Measurements from ENCODE around the gene ABHD17C. TPM values are rescaled to one million over a fixed set of nuclear protein-coding genes. Genes with fewer than 3 reads are reported as not detected.

Gene ABHD17C
- total and polyA plus RNA-seq, 2 donors (not counting 3 experiments of a cell fraction or from before 2014, with no cell fraction given) = 5.9 to 10.9 TPM

DNA sequence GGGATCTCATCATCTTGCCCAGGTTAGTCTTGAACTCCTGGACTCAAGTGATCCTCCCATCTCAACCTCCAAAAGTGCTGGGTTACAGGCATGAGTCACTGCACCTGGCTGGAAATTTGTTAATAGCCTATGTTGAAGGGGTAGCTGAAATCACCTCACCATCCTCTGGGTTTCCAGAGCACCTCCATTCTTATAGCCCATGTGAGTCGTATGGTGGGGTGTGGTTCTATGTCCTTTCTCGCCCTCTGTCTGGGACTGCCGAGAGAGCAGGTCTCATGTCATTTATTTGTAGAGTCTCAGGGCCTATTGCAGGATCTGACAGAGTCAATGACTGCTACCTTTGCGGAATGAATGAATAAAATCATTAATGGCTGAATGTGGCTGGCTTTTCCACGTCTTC lies 105.0 kb downstream of the ABHD17C start:
- TF ChIP-seq FOS (IDR thresholded peaks at IDR 0.05; ENCODE audit: borderline replicate concordance, insufficient read depth, low read length) (no peak), POLR2AphosphoS5 (IDR thresholded peaks at IDR 0.05; ENCODE audit: insufficient read depth, low read depth, low read length) (no peak), EZH2 (IDR thresholded peaks at IDR 0.05; ENCODE audit: borderline replicate concordance, low read depth, low read length, severe bottlenecking) (no peak), JUN (IDR thresholded peaks at IDR 0.05; ENCODE audit: borderline replicate concordance, insufficient read depth, insufficient read length, low read depth) (no peak), GATA2 (IDR thresholded peaks at IDR 0.05; ENCODE audit: insufficient read depth, insufficient read length, low read depth, low read length) (no peak), POLR2A (IDR thresholded peaks at IDR 0.05; ENCODE audit: low read depth, low read length) (no peak), MYC (IDR thresholded peaks at IDR 0.05; ENCODE audit: low read depth, low read length) (no peak)
- TF ChIP-seq, protein P1, sequence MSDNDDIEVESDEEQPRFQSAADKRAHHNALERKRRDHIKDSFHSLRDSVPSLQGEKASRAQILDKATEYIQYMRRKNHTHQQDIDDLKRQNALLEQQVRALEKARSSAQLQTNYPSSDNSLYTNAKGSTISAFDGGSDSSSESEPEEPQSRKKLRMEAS (IDR thresholded peaks at IDR 0.05; ENCODE audit: insufficient read depth, insufficient read length) = no peak
- TF ChIP-seq, protein P2, sequence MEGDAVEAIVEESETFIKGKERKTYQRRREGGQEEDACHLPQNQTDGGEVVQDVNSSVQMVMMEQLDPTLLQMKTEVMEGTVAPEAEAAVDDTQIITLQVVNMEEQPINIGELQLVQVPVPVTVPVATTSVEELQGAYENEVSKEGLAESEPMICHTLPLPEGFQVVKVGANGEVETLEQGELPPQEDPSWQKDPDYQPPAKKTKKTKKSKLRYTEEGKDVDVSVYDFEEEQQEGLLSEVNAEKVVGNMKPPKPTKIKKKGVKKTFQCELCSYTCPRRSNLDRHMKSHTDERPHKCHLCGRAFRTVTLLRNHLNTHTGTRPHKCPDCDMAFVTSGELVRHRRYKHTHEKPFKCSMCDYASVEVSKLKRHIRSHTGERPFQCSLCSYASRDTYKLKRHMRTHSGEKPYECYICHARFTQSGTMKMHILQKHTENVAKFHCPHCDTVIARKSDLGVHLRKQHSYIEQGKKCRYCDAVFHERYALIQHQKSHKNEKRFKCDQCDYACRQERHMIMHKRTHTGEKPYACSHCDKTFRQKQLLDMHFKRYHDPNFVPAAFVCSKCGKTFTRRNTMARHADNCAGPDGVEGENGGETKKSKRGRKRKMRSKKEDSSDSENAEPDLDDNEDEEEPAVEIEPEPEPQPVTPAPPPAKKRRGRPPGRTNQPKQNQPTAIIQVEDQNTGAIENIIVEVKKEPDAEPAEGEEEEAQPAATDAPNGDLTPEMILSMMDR (IDR thresholded peaks at IDR 0.05; ENCODE audit: extremely low read depth in 1 of 2, insufficient read depth in 1 of 2, low read depth in 1 of 2, low read length in 2 of 2) = no peak
- H3K79me2 ChIP-seq (ENCODE audit: control insufficient read depth, insufficient read depth, low read length) = no peaks in the 10 kb centered on the region
- H3K27me3 ChIP-seq (ENCODE audit: control insufficient read depth in 2 of 2, insufficient read depth in 2 of 2, low read length in 2 of 2) = no peaks in the 10 kb centered on the region
- H3K4me2 ChIP-seq (ENCODE audit: insufficient read depth, low read length) = no peak overlapping the region
- CTCF ChIA-PET = no interaction called here
- no peak for FAIRE-seq
- POLR2A ChIA-PET = no interaction called here
- DNase-seq (ENCODE audit: low read depth, low spot score) = no peak
- no peaks in the 10 kb centered on the region for H3K9me3 ChIP-seq (replicated peaks; ENCODE audit: control insufficient read depth, insufficient read depth, low read length)
- H4K20me1 ChIP-seq (replicated peaks; ENCODE audit: control insufficient read depth, extremely low read depth, insufficient read depth, low read length) = no peaks in the 10 kb centered on the region
- peaks cover 11% of the 10 kb centered on the region for H3K4me1 ChIP-seq (ENCODE audit: control insufficient read depth, extremely low read depth, insufficient read depth, low read length)
- BruUV-seq (replicated peaks) = no TSS peak
- no peak overlapping the region for H3K9ac ChIP-seq (replicated peaks; ENCODE audit: extremely low read depth, insufficient read depth, low read length)
- no peak overlapping the region for H3K27ac ChIP-seq (ENCODE audit: insufficient read depth, low read depth, low read length)
- intact Hi-C loops (cut with micrococcal nuclease) = no loop called here
- no peaks in the 10 kb centered on the region for H3K36me3 ChIP-seq (ENCODE audit: control insufficient read depth in 2 of 2, extremely low read depth in 1 of 2, insufficient read depth in 2 of 2, low read length in 2 of 2)
- no peak overlapping the region for H2AFZ ChIP-seq (ENCODE audit: low read depth, low read length)
- no peak overlapping the region for H3K4me3 ChIP-seq (replicated peaks in 1 of 3; ENCODE audit: insufficient read depth in 1 of 3, low read depth in 1 of 3, low read length in 3 of 3)
- no peaks in the 10 kb centered on the region for H3K9me1 ChIP-seq (replicated peaks; ENCODE audit: control insufficient read depth, extremely low read depth, insufficient read depth, low read length)
- dilution Hi-C loops (cut with MboI; ENCODE audit: extremely low pct_ligation_motif_present, low sequenced_read_pairs) = no loop called here

Data from endothelial cell of umbilical vein (primary cell).